Activated CD4-positive, alpha-beta T cell treated with anti-CD3 and anti-CD28 coated beads, Interleukin-2, amount 50 U/mL, for 24 hours (primary cell): ENCODE data around the gene WDR86.

ENCODE experiments used
- DNase-seq, 2 donors: peaks; one replicate each; pipeline ENCODE4 v3.0.0-alpha.2; 2020; ENCODE audit warnings: low read depth in 1 of 2, low spot score in 1 of 2

The WDR86 gene

DNA sequence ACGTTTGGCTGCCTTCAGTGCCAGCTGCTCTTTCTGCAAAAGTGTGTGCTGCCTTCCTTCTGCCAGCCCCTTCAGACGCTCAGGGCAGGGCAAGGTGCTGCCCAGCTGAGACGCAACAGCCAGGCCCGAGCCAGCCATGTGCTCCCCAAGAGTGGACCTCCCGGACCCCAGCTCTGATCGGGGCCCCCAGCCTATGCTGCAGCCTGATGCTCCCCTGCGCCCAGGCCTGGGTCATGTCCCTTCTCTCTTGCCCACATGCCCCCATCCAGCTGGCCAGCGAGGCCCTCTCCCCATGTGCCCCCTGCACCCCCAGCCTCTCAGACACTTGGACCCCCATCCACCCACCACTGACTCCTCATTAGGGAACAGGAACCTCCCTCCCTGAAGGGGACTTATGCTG lies 17.8 kb downstream of the WDR86 start:
- DNase-seq, result no peak

DNA sequence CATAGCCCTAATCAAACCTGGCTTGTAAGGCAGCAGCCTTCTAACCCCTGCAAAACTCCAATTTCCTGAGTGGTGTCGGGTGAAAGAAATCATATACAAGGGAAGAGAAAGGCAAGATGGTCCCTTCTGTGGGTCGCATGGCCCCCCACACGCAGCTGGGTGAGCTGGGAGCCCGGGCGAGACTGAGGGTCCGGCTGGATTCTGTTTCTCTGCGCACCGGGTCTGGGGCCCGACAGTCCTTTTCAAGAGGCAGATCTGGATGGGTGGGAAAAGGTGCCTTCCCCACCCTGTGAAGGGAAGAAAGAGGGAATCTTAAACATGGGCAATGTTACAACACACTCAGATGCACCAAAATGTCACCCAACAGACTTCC lies 18.5 kb downstream of the WDR86 start:
- DNase-seq, result no peak

DNA sequence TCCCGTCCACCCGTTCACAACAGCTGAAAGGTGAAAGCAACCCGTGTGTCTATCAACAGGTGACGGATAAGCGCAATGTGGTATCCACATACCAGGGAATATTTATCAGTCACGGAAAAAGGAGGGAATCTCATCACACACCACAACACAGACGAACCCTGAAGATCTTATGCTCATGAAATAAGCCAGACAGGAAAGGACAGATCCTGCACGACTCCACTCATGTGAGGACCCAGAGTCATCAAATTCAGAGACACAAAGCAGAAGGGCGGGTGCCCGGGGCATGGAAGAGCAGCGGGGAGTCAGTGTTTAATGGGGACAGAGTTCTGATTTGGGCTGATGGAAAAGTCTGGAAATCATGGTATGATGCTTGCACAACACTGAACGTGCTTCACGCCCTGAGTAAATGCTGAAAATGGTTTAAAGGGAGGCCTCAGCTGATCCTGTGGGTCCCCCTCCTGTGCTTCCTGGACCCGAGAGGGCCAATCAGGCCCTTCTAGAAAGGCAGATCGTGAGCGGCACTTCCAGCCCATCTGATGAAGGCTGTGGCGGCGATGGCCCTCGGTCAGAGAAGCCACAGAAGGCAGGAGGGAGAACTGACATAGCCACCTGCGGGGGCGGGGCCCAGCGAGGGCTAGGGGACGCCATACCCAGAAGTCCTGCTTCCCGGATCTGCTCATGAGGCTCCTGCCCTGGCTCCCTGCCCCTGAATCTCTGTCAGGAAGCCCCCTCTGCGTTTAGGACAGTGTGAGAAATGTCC lies 19.1 kb downstream of the WDR86 start:
- no peak for DNase-seq

DNA sequence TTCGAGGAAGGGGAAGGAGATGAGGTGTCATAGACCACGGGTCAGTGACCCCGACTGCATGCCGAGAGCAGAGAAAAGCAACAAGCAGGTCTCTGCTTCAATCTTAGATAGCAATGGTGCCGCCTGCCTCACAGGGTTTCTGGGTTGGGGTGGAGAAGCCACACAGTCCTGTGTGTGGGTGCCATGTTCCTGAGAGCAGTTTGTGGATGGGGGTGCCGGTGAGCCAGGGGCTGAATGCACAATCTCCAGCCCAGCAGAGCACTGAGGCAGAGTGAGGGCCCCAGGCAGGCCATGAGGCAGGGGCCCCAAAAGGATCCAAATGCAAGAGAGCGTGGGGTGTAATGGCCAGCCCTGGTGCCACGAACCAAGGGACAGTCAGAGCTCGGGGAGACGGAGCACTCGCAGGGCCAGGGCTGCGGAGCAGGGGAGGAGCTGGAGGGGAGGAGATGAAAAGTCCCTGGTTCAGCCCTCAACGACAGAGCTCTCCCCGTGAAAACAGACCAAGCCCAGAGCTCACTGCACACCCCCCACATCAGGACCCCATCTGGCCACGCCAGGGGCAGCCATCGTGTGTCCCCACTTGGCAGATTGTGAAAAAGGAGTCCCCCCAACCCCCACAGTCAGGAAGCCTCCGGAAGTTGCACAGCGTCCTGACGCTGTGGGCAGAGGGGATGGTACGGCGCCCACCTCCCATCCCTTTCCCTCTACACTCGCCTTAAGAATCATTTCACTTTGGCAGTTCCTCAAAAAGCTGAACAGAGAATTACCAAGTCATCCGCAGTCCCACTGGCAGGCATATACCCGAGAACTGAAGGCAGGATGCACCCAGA lies 19.9 kb downstream of the WDR86 start:
- no peak for DNase-seq

DNA sequence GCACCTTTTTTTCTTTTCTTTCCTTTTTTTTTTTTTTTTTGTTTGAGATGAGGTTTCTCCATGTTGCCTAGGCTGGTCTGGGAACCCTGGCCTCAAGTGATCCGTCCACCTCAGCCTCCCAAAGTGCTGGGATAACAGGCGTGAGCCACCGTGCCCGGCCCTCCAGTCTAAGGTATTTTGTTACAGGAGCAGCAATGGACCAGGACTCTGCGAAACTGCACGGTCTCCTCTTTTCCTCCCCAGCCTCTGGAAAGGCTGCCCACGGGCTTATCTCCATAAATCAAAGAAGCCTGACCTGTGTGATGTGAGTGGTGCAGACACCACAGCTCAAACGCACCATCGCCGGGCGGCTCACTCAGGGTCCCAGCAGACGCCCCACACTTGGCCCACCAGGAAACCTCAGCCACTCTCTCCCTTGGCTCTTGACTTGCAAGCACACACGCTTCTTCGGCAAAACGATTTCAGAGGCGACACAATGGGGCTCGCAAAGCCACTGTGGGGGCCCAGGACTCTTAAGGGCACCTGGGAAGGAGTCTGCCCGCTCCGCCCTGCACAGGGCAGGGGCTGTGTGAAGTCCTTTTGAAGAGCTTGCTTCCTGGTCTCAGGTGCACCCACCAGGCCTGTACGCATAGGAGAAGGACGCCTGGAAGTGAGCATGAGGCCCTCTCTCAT lies 20.6 kb downstream of the WDR86 start:
- DNase-seq, result no peak

DNA sequence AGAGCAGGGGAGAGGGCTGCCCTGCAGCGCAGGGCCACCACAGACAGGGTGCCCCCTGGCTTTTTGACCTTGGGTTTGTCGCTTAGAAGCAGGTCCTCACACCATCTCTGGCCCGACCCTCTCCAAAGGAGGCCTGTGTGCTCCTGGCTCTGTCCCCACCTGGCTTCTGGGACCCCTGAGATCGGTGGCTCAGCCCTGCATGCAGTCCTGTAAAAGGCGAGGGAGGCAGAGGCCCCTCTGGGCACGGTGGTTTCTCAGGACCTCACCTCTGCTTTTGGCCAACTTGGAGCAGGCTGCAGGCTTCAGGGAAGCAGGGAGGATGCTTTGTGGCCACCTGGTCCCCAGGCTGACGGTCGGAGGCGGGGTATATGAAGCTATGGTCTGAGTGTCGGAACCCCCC lies 21.4 kb downstream of the WDR86 start:
- DNase-seq, result no peak

DNA sequence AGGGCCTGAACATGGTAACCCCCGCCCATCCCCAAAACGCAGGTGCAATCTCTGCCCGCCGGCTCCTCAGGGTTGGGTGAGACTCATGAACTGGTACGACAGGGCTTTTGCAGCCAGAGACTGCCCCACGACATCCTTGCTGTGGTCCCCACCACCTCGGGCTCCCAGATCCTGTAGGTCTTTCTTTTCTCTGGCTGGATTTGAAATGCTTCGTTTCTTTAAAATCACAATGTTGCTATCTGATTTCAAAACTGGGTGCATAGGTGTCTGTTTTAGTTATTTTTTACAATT lies 21.9 kb downstream of the WDR86 start:
- no peak for DNase-seq

DNA sequence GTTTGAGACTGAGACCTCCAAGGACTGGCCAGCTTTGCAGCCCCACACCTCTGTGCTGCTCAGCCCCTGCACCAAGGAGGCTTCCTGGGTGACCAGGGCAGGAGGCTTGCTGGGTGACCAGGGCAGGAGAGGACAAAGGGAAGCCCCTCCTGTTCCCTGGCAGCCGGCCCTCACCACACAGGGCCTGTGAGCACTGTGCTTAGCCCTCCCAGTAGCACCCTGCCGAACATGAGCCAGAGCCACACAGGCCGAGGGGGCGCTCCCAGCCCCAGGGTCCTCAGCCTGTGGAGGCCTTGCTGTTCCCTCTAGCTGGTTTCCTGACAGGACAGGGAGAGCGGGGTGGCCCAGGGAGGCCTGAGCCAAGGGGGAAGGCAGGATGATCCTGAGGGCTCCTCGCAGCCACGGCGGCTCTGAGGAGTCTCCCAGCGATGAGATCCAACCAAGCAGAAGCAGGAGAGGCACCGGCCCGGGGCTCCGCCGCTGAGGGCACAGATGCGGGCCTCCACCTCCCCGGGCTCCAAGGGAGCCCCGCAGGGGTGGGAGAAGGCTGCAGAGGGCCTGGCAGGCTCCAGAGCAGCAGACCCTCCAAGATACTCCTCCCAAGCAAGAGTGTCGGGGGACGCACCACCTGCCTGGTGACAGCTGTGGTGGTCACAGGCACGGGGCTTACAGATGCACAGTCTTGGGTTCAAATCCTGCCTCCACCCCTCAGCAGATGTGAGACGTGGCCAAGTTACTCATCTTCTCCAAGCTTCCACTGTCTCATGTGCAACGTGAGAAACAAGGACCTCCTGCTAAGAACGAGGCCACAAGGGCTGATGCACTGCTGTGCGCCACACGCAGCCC lies 22.5 kb downstream of the WDR86 start:
- DNase-seq, result no peak

DNA sequence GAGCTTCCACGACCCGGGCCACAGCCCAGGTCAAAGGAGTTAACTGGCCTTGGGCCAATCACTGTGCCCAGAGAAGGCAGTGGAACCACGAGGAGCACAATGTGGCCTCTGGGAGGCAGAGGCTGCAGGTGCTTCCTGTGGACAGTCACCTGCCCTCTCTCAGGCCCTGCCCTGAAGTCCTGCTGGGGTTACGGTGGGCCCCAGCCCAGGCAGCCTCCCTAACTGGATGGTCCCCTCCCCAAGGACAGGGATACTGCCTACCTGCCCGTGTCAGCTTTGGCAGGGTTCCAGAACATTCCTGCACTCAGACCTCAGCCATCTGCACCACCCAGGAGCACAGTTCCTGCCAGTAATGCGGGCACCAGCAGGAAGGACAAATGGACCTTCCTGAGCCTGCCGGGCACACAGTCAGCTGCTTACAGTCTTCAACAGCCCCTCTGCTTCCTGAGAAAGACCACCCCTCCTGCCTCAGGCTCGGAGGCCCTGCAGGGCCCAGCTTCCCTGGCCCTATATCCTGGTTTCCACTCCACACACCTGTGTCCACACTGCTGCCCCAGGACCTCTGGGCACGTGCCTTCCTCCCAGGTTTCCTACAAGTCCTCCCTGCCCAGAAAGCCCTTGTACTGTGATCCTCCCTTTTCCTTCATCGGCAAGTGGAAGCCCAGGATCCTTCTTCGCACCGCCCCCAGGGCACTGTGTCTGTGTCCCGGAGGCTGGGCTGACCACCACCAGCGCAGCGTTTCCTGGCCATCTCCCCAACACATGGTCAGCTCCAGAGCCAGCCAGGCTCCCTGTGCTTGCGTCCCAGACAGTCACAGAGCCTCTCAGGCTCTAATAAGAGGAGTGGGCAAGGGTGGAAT lies 23.3 kb downstream of the WDR86 start:
- no peak for DNase-seq

DNA sequence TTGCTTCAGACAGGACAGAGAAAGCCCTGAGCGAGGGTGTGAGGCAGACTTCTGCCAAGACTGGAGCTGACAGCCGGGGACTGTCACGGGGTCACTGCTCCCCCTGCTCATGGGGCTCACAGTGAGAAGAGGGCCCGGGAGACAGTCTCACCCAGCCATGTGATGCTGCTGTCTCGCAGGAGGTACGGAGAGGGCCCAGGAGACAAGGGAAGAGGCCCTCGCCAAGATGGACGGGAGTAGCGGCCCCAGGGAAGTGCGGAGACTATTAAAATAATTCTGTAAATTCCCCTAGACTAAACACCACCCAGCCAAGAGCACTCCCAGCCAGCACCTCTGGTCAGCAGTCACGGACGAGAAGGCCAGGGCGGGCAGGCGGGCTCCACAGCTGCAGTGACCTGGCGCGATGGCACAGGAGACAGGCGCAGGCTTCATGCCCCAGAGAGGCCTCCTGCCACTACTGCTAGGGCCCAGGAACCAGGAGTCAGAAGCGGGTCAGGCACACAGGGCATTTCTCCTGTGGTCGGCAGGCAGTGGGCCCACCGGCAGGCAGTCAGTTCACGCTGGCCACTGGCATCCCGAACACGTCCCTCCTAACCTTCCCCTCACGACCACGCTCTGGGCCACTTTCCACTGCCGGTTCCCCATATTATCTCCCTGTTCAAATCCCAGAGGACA lies 24.1 kb downstream of the WDR86 start:
- DNase-seq, result no peak

DNA sequence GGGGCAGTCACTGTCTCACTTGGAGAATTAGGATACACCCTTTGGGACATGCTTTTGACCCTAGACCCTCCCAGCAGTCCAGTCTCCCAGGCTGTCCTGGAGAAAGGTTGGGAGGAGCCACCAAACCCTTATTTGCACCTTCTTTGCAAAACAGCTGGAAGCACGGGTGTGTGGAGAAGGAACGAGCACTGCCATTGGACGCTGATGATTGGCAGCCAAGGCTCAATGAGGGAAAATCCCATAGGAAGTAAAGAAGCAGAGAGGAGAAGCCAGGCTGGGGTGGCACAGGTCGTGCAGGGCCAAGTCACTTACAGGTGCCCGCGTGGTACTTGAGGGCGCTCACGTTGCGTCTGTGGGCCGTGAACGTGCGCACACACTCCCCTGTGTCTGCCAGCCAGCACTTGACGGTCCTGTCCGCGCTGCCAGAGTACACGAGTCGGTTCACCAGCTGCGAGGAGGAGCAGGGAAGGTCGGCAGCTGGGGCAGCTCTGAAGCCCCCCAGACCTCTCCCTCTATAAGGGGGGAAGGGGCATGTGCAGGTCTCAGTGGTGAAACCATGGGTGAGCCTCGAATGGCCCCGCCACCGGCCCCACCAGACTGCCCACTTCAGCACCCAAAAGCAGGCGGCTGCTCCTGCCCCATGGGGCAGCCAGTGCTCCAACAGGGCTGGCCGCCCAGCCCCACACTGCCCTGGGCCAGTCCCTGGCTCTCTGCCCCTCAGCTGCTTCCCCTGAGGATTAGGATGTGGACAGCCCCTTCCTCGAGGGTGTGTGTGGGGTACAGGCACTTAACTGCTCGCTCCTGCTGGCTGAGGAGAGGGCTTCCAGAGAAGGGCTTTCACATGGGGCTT lies 24.8 kb downstream of the WDR86 start:
- DNase-seq, result no peak

DNA sequence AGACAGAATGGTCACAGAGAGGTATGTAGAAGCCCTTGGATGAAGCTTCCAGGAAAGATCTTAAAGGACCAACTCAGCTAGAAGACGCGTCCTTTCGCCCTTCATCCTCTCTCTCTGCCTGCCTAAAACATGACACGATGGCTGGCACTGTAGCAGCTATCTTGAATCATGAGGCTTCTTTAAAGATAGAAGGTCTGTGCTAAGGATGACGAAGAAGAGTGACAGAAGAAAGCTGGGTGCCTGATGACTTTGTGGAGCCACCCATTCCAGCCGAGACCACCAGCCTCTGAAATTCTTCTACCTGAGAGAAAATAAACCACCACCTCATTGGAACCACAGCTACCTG lies 25.5 kb downstream of the WDR86 start:
- DNase-seq, result no peak

DNA sequence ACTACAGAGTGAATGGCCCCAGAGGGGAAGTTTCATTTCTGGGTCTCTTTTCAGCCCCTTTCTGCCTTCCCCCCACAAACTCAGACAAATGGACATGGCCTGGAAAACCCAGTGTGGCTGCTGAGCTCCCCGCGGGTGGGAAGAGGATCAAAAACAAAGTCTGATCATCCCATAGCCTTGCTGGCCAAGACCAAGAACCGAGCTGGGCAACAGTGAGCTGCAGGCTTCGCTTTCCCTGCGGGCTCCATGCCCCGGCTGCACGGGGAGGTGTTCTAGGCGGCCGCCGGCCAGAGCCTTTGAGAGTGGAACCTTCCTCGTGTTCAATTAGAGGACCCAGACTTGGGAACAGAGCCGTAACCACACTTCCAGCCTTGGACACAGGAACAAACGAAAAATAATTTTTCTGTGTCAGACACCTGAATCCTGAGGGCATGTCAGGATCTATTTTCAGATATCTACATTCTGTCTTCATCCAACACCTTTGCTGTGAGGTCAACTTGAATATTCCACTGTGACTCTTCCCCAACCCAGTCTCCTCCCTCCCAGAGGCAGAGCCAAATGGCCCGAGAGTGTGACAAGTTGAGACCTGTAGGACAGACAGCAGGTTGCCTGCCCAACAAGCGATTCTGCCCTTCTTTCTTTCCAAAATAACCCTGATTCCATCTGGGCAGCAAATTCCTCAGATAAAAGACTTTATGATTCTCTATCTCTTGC lies 26.0 kb downstream of the WDR86 start:
- no peak for DNase-seq

DNA sequence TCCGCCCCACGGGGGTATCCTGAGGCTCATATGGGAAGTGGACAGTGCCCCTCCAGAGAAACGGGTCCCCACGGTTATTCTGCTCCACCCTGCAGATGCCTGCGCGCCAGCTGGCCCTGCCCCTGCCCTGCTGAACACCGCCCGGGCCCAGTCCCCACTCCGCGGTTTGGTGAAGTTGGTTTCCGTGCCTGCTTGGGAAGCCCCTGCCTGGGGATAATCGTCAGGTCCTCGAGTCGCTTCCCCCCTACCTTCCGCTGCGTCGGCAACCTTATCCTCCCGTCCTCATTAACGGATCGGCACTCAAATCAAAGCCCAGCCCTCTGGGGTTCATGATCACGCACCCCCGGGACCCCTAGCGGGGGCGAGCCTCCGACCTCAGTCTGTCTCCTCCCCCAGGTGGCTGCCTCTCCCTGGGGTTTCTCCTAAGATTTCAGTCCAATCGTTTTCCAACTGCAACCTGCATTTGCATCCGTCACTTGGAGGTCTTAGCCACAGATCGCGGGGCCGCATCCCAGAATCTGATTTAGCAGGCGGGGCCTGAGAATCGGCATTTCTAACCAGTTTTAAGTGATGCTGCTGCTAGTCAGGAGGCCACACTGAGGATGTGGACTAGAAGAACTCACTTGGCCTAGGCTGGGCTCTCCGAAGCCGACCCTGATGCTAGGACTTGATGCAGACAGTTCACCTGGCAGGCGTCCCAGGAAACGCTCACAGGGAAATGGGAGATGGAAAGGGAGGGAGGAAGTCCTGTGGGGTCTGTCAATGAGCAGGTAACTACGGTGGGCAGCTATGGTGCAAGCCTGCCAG lies 27.6 kb downstream of the WDR86 start:
- DNase-seq, result no peak

DNA sequence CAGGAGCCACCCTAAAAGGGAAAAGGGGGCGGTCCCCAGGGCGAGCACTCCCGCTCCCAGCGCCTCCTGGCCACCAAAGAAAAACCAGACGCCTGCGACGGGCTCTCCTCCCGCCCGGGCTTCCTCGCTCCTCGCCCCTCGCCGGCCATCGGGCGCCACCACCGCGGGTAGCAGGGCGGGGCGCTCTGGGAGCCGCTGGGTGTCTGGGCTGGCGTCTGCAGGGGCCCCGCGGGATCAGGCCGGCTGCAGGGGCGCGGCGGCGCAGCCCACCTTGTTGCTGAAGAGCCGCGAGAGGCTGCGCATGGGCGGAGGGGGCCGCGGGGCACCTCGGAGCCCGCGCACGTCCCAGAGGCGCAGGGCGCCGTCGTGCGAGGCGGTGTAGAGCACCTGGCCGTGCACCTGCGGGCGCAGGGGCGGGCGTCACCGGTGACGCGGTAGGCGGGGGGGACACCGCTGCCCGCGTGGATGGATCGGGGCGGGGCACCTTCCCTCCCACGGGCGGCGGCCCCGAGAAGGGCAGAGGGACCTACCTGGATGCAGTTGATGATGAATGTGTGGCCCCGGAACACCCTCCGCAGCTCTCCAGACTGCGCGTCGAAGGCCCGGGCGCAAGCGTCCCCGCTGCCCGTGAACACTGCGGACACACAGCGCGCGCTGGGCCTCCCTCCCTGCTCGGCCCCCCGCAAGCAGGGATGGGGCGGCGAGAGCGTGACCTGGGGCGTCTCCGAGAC lies 28.3 kb downstream of the WDR86 start:
- no peak for DNase-seq

DNA sequence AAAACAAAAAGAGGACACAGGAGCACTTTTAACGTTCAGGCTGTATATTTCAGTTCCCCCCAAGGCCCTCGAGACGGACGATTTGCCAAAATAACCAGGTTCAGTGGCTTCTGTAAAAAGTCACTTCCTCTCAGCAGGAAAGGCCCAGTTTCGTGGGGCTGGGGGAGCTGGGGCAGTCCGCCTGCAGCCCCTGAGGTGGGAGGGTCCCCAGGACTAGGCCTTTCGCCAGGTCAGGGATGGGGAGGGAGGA lies 28.8 kb downstream of the WDR86 start:
- no peak for DNase-seq
